GM12872 (cell line): ENCODE results near the gene CHRNA4.

Source experiments
- TF ChIP-seq, protein P1 (sequence below): IDR thresholded peaks from 3 replicates; pipeline ENCODE4 v1.5.1; 2011; ENCODE audit warnings: low read depth, mild to moderate bottlenecking, low read length, moderate library complexity; ENCODE audit not compliant: insufficient read depth

CHRNA4 gene

DNA sequence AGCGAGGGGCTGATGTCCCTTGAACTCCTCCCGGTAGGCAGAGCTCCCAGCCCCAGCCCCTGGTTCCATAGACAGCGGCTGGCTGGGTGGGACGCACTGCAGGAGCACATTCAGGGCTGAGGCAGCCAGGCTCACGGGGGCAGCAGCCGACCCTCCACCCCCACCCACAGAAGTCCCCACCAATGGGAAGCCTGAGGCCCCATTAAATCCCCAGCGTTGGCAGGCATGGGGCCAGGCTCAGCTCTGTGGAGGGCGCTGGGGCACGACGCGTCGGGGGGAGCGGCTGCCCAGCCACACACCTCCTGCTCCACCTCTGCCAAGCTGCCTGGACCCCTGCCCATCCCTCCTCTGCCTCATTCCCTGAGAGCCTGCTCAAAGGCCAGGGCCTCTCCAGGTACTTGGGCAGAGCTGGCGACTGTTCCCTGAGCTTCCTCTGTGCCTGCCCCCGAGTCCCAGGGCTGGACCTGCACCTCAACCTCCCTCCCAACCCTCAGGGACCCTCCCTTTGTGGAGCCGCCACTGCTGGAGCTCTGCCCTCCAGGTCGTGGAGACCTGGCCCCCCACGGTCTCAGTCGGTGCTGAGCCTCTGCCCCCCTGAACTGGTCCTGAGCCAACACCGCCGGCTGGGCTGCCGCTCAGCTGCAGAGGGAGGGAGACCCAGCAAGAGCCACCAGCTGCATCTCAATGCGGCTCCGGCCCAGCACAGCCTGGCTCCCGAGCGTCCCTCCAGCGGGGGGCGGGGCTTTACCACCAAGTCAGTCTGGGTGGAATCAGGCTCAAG, 9.1 kb downstream of the CHRNA4 start:
- TF ChIP-seq, protein P1, sequence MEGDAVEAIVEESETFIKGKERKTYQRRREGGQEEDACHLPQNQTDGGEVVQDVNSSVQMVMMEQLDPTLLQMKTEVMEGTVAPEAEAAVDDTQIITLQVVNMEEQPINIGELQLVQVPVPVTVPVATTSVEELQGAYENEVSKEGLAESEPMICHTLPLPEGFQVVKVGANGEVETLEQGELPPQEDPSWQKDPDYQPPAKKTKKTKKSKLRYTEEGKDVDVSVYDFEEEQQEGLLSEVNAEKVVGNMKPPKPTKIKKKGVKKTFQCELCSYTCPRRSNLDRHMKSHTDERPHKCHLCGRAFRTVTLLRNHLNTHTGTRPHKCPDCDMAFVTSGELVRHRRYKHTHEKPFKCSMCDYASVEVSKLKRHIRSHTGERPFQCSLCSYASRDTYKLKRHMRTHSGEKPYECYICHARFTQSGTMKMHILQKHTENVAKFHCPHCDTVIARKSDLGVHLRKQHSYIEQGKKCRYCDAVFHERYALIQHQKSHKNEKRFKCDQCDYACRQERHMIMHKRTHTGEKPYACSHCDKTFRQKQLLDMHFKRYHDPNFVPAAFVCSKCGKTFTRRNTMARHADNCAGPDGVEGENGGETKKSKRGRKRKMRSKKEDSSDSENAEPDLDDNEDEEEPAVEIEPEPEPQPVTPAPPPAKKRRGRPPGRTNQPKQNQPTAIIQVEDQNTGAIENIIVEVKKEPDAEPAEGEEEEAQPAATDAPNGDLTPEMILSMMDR: no peak

DNA sequence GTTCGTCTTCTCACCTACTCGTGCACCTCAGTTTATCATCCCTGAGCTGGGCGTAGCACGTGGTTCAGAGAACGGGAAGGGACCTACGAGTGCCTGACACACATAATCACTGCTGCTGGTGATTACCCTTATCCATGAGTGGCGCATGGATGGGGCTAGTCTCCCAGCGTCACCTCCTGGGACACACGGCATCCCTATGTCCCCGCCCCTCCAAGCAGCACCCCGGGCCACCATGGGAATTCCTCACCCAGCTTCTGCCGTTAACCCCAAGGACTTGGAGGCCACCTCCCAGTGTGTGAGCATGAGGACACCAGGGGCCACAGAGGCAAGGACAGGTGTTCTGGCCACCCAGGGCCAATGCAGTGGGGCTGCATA, 9.8 kb downstream of the CHRNA4 start:
- TF ChIP-seq, protein P1: no peak

DNA sequence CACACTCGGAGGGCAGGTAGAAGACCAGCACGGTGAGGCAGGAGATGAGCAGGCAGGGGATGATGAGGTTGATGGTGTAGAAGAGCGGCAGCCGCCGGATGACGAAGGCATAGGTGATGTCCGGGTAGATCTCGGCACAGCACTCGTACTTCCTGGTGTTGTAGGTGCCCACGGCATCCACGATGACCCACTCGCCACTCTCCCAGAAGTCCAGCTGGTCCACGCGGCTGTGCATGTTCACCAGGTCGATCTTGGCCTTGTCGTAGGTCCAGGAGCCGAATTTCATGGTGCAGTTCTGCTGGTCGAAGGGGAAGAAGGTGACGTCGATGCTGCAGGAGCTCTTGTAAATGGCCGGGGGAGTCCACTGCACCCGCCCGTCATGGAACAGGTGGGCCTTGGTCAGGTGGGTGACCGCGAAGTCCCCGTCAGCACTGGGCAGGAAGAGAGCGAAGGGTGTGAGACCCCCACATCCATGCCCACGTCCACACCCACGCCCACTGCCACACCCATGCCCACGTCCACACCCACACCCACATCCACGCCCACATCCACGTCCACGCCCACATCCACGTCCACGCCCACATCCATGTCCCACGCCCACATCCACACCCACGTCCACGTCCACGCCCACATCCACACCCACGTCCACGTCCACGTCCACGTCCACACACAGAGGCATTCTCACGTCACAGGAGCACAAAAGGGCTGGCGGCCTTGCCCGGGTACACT, 10.4 kb downstream of the CHRNA4 start:
- TF ChIP-seq, protein P1: no peak

DNA sequence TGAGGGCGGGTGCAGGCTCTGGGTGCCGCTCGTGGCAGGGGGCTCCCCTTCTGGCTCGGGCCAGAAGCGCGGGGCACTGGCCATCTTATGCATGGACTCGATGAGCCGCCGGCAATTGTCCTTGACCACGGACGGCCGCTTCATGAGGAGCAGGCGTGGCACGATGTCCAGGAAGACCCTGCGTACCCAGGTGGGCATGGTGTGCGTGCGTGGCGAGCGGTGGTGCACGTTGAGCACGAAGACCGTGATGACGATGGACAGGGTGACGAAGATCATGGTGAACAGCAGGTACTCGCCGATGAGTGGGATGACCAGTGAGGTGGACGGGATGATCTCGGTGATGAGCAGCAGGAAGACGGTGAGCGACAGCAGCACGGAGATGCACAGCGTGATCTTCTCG, 11.0 kb downstream of the CHRNA4 start:
- TF ChIP-seq, protein P1: no peak

DNA sequence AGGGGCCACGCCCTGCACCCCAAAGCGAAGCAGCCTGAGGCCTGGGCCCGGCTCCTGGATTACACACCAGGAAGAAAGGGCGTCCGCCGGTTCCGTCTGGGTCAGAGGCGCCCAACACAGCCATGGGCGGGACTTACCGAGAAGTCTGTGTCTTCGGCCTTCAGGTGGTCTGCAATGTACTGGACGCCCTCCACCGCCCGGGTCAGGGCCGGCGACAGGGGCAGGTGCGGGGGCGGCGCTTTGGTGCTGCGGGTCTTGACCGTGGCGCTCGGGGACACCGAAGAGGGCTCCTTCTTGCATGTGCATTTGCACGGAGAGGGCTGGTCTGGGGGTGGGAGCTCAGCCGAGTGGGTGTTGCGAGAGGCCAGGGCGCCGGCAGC, 11.6 kb downstream of the CHRNA4 start:
- TF ChIP-seq, protein P1: no peak

DNA sequence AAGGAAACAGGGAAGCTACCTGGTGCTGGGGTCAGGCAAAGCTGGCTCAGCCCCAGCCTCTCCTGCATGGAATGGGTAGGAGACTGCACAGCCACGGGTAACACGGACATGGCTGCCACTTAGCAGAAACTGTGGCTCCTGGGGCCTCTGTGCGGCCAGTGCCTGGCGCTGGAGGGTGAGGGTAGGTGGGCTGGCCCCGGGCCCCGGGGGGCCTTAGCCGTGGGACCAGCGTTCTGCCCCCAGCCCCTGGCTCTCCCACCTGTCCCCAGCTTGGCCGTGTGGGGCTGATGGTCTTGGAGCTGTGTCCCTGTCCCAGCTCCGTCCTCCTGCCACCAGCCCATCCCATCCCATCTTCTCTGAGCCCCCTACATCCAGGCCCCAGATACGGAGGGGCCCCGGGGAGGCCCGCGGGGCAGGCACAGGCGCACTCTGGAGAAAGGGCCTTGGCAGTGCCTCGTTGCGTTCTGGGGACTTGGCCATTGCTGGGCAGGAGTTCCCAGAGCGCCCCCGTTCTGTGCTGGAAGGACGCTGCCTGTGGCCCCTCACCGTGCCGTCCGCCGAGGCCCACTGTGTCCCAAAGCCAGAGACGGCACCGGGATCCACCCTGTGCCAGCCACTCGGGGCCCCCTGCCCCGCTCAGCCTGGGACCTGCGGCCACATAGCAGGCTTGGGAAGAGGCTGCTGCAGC, 12.2 kb downstream of the CHRNA4 start:
- TF ChIP-seq, protein P1: no peak
